Ovary (tissue), 3 donors: Measurements from ENCODE around the gene PIWIL1.

ENCODE experiments used
- CTCF ChIP-seq, 3 donors: fragments of 450-650 bp in 2 of 3; fragments of 200-600 bp in 1 of 3; IDR thresholded peaks; one replicate each; pipeline versions ENCODE4 v1.5.1 to v1.8.0; 2016 to 2022; ENCODE audit warnings: antibody characterized with exemption in 3 of 3, mild to moderate bottlenecking in 1 of 3
- POLR2A ChIP-seq: fragments of 450-650 bp; IDR thresholded peaks from one replicate; pipeline ENCODE4 v1.6.1; 2017; ENCODE audit warnings: antibody characterized with exemption, mild to moderate bottlenecking, moderate library complexity
- donor health status: DM: no; HTN: no; CAD: no.

- TF ChIP-seq POLR2A (no peak), CTCF (IDR thresholded peaks at IDR 0.05) (no peak)
Measured at GRCh38 chr12:130350715-130351114, 13.0 kb downstream of the PIWIL1 start.
